NCI-H526 treated with DMSO at 0.1 percent for 48 hours (cell line): ENCODE results near the gene SENP2.
A peak's percentile ranks its signal among the peaks of the same experiment; 100 is the strongest.
"Not testable (repeated sequence)": the region's sequence is repeated elsewhere in the genome, so short reads cannot be mapped to it uniquely, and the experiment has no call there.

Experiments
- DNase-seq: peaks from one replicate; lab custom pipeline; 2025; lab: John Stamatoyannopoulos, UW

SENP2 gene

GRCh38 chr3:185585859-185586685, at the start of gene SENP2:
SENP2 (plus strand) TSS chr3:185586295; CDS start chr3:185586414, 119 bp downstream.
- peak; percentile 98 for DNase-seq

DNA sequence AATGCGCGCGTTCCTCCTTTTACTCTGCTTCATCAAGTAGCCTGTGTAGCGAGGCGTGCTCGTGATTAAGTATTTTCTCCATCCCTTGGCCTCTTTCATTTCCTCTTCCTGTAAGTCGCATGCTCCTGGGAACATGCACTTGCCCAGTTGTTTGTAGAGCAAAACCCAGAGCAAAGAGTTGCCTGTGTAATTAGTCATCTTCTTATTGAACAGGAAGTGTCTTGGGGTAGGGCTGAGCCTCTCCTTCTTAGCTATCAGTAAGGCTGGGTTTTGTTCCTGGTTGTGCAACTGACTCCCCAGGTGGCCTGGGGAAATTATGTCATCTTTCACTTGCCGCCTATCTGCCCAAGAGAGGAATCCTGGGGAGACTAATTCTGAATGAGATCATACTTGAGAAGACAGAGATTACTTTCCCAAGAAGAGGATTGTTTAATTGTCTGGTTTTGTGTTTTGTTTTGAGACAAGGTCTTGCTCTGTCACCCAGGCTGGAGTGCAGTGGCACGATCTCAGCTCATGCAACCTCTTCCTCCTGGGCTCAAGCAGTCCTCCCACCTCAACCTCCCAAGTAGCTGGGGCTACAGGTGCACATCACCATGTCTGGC, 48.6 kb upstream of the SENP2 start:
- DNase-seq = no peak

DNA sequence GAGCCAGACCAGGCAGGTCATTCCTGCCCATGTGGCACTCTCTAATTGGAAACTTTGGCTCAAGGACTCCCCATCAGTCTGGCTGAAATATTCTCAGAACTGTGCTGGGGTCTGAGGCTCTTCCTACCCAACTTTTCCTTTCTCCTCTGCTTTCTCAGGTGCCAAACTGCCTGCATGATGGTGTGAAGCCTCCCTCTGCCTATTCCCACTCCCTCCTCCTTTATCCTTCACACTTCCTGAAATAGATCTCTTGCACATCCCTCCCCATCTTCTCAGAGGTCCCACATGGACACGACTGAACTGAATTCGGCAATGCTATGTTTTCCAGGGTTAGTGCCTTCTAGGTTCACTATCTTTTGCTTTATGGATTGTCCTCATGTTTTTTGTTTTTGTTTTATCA, 46.2 kb upstream of the SENP2 start:
- DNase-seq = no peak

DNA sequence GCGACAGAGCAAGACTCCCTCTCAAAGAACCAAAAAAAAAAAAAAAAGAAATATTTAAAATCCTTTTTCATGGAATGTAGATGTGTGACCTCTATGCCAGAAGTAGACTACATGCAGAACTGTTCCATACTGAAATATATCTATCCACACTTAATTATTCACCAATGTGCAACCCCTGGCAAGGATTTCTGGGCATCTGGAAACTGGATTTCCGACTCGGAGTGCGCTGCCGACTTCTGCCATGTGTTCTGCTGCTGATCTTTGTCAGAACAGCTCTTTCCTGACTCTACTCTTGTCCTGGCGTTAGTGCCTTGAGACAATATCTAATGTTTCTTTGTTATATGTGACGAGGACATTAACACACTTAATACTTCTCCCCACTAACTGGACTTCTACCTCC, 45.4 kb upstream of the SENP2 start:
- DNase-seq = no peak

- no peak for DNase-seq
Observed at GRCh38 chr3:185549122-185549521, 37.0 kb upstream of the SENP2 start.

DNA sequence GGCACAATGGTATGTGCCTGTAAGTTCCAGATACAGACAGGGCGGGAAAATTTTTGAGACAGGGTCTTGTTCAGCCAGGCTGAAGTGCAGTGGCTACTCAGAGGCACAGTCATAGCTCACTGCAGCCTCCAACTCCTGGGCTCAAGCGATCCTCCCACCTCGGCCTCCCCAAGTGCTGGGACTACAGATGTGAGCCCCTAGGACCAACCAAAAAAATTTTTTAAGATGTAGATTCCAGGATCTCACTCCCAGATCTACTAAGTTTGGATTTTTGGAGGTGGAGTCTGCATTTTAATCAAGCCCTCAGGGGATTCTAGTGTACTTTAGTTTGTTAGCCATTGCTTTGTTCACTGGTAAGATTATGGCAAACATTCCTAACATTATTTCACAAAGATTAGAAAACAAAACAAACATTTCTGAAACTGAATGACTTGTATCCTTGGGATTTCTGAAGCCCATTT, 36.4 kb upstream of the SENP2 start:
- DNase-seq = no peak

DNA sequence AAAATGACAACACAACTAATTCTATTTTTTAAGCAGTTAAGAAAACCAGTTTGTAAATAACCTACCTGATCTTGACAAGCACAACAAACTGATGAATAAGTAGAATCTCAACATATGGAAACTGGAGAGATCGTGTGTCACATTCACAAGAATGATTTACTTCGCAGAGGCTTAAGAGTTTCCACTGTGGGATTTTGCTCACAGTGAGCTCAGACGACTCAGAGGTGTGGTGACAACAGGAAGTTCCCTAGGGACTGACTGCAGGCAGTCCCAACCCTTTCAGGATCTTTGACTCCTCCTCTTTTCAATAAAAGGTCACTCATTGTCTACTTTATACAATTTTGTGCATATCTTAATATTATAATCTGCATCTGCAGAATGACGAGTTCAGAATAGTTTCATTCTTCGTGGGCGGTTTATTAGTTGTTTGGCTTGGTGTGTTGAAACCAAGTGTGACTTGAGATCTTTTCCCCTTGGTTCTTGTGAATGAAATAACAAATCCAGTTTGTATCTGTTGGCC, 33.7 kb upstream of the SENP2 start, which contains the start of gene LIPH:
Gene LIPH, minus strand, starts transcription at position 231 of the 520 bp plus-strand sequence. Its CDS starts 117 bp downstream, at position 114.
- no peak for DNase-seq

GRCh38 chr3:185555101-185555501, 31.0 kb upstream of the SENP2 start:
- no peak for DNase-seq

DNA sequence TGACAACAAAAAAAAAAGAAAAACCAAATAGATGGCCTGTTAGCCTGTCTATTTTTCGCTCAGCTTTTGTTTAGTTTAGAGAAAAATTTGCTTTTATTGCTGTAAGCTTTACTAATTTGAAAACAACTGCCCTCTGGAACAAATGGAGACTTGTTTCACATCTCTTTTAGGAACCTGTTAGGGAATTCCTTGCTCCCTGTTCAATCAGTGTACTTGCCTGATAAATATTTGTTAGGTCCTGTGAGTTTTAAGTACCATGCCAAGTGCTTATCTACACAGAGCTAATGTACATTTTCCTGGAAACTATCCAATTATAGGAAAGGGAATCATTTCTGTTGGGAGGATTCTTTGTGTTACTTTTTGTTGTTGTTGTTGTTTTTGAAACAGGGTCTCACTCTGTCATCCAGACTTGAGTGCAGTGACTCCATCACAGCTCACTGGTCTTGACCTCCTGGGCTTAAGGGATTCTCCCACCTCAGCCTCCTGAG, 30.2 kb upstream of the SENP2 start:
- DNase-seq = no peak

- not testable (repeated sequence) for DNase-seq
Observed at GRCh38 chr3:185556640-185557039, 29.5 kb upstream of the SENP2 start.

DNA sequence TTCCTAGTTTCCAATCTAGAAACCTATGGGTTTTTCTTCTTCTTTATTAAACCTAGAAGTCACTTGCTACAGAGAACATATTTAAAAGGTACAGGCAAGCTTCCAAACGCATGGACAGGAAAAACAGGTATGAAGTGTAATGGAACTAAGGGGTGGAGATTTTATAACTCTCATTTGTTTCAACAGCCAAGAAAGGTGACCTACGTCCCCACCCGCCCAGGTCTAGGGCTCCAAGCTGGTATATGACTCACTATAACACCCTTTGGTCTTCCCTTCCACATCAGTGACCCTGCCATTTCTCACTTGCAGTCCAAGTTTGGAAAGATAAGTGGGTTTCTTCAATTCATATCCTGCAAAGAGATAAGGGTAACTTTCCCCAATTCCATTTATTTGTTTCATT, 27.7 kb upstream of the SENP2 start:
- no peak for DNase-seq

- no peak for DNase-seq
Observed at GRCh38 chr3:185559706-185560090, 26.4 kb upstream of the SENP2 start.

DNA sequence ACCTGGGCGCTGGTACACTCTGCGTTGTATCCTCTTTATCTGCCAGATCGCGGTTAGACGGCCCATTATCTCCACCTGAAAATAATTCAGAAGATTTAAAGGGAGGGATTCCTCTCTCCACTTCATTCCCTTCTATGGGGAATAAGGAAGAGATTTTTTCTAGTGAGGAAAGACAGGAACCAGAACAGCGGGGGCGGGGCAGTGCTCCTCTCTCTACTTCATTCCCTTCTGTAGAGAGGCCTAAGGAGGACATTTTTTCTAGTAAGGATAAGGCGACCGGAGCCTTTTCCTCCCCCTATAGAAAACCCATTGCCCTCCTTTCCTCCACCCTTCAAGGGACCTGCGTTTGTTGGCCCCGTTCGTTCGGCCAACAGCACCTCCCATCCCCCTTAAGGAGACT, 25.4 kb upstream of the SENP2 start:
- no peak for DNase-seq

GRCh38 chr3:185561374-185561943, 24.6 kb upstream of the SENP2 start:
- no peak for DNase-seq

DNA sequence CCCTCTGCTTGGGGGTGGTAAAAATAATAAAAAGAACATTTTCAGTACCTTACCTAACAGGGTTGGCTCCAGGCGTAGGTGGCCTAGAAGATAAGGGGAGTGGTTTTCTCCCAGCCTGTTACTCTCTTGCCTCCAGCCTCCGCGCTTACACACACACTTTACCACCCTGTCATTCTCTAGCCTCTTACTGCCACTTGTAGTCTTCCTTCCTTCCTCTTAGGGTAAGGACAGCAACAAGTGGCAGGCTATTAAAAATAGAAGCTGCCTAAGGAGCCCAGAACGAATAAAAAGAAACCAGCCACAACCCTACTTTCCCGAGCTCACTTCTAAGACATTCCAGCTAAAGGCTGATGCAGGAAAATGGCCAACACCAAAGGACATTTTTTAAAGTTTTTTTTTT, 24.1 kb upstream of the SENP2 start:
- DNase-seq = no peak

- DNase-seq = no peak
Observed at GRCh38 chr3:185572183-185572582, 13.9 kb upstream of the SENP2 start.

DNA sequence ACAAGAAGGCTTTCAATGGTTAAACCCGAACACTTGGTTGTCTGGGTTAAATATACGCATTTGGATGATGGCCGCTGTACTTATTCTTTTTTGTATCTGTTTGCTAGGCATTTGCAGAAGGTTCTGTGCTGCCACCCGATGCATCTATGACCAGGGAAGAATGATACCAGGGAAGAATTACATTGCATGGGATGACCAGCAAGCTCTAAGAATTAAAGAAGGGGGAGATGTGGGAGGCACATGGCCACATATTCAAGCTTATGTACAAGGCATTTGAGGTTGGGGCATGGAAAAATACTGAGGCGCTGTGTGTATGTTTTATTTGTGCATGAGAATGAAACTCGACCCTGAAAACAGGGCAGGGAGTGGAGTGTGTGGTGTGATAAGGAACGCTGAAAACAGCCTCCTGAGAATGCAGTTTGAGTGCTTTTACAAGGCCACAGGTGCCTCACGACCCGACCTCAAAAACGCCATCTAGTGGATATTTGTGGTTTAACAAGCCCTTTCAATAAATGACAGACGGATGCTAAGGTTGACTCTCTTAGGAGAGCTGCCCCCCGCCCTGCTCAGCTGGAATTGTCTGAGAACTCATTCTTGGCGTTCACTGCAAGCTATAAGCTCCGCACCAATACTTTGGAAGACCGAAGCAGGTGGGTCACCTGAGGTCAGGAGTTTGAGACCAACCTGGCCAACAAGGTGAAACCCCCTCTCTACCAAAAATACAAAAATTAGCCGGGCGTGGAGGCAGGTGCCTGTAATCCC, 10.8 kb upstream of the SENP2 start:
- DNase-seq = peak; percentile 69

- DNase-seq = no peak
Observed at GRCh38 chr3:185582236-185582635, 3.9 kb upstream of the SENP2 start.

DNA sequence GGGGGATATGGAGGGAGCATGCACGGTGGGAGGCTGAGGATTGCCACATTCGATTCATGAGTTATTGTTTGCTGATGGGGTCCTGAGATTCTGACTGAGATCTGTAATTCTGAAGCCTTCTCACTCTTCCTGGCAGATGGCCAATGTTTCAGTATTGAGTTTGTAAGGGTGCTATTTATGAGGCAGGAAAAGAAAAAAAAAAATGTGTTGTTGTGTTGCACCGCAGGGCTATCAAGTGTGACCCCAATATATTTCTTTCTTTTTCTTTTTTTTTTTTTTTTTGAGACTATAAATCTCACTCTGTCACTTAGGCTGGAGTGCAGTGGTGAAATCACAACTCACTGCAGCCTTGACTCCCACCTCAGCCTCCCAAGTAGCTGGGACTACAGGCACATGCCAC, 3.2 kb upstream of the SENP2 start:
- no peak for DNase-seq

DNA sequence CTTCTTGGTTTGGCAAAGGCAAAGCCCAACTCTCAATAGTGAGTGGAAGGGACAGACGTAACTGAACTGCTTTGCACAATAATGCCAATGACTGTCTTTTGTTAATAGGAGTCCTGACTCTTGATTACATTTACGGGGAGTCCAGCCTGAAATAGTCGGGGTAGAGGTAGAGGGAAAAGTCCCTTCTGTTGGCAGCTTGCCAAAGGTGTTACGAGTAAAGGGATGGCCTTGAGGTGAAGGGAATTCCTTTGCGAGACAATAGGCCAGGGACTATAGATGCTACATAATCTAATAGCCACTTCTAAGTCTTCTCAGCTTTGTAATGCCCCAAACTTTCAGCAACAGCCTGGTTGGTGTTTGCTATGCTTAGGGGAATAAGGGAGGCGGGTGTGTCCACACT, 2.2 kb upstream of the SENP2 start:
- no peak for DNase-seq

- no peak for DNase-seq
Observed at GRCh38 chr3:185584686-185585085, 1.4 kb upstream of the SENP2 start.

DNA sequence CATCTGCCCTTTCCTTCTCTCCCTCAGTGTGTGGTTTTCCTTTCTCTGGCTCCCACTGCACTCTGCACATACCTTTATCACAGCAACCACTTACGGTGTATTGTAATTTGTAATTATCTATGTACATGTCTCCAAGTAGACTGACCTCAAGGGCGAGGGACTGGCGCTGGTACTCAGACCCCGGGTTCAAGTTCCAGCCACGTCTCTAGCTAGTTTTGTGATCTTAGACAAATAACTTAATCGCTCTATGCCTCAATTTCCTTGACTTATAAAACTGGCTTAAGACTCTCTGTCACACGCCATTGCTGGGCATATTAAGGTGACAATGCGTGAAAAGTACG, 607 bp upstream of the SENP2 start:
- no peak for DNase-seq
